ENCODE data around the gene NR6A1.

NR6A1 gene

DNA sequence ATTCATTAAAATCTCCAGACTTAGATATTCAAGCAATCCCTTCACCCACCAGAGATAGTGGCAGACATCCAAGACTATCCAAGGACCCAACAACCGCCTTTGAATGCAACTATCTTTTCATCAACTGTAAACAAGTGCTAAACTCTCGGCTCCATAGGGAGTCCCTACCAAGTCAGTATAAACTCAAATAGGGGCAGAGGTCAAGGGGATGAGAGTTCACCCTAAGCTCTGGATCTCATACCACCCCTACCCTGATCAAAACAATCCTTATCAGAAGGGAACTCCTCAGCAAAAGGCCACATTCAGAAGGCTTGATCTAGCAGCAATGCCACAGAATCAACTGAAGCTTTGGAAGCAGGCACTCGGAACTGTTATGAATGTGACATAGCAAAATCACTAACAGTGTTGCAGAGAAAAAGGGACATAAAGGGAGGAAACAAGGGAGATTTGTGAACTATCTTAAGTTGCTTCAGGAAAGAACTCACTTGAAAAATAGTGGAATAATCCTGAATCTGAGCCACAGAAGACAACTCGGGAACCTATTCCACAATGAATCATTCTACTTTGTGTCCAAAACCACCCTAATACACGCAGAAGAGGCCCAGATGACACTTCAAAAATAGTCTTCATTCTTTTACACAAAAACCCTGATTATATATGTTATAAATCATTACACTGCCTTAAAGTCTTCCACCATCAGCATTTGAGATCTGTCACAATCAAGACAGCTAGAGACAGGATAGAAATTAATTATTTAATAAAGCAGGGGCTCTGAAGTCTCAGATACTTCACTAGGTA is 49.8 kb downstream of the NR6A1 start:
- TF ChIP-seq, protein P1, sequence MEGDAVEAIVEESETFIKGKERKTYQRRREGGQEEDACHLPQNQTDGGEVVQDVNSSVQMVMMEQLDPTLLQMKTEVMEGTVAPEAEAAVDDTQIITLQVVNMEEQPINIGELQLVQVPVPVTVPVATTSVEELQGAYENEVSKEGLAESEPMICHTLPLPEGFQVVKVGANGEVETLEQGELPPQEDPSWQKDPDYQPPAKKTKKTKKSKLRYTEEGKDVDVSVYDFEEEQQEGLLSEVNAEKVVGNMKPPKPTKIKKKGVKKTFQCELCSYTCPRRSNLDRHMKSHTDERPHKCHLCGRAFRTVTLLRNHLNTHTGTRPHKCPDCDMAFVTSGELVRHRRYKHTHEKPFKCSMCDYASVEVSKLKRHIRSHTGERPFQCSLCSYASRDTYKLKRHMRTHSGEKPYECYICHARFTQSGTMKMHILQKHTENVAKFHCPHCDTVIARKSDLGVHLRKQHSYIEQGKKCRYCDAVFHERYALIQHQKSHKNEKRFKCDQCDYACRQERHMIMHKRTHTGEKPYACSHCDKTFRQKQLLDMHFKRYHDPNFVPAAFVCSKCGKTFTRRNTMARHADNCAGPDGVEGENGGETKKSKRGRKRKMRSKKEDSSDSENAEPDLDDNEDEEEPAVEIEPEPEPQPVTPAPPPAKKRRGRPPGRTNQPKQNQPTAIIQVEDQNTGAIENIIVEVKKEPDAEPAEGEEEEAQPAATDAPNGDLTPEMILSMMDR (IDR thresholded peaks at IDR 0.05; ENCODE audit: insufficient read depth, low read length, poor library complexity, severe bottlenecking): no peak
- TF ChIP-seq EZH2phosphoT487 (conservative IDR thresholded peaks at IDR 0.05; ENCODE audit: low read length): no peak
- no peak overlapping the region for H3K27ac ChIP-seq (ENCODE audit: low read depth, low read length)
- no peaks in the 10 kb centered on the region for H3K79me2 ChIP-seq (ENCODE audit: insufficient read depth, low read length)
- no peaks in the 10 kb centered on the region for H3F3A ChIP-seq (ENCODE audit: insufficient read depth)
- no peak overlapping the region for H2AFZ ChIP-seq (ENCODE audit: low read depth, low read length, severe bottlenecking)
- no peak overlapping the region for H3K9ac ChIP-seq (ENCODE audit: low read length)
- no peaks in the 10 kb centered on the region for H3K27me3 ChIP-seq (ENCODE audit: low read length)
- H3K4me2 ChIP-seq (ENCODE audit: low read depth, low read length, poor library complexity, severe bottlenecking): no peak overlapping the region
- no peaks in the 10 kb centered on the region for H3K9me2 ChIP-seq (replicated peaks; ENCODE audit: insufficient read depth, low read length)
- no peaks in the 10 kb centered on the region for H3K9me3 ChIP-seq (ENCODE audit: insufficient read depth, low read length)
- no peaks in the 10 kb centered on the region for H3K36me3 ChIP-seq (ENCODE audit: low read length)
- no peaks in the 10 kb centered on the region for H4K20me1 ChIP-seq (ENCODE audit: low read depth, low read length)
- no peak overlapping the region for H3K4me3 ChIP-seq (ENCODE audit: insufficient read depth, low read length, poor library complexity, severe bottlenecking)

DNA sequence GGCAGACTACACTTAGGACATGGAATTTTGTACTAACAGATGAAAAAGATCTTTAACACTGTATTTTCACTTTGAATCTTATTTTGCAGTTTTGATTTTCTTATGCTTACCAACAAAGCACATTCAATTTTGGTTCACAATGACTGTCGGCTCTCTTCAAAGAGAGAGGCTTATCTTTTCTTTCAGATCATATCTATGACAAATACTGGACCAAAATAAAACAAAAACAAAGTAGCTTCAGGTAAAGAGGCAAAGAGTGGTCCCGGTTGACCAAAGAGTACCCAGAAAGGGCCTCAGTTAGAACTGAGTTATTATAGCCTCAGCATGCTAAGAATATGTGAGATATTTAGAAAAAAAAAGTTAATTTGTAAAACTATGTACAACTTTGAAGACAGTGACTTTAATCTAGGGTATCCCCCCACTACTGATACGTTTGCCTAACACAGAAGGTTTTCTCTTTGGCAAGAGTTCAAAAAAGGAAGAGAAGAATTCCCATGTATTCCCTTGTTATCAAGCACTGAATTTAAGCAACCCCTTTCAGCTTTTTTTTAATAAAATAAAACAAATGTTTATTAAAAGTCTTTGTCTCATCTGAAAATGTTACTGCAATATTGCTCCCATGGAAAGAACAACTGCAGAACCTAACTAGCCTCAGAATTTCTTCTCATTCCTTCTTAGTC is 50.5 kb downstream of the NR6A1 start:
- no peak for TF ChIP-seq EZH2phosphoT487 (conservative IDR thresholded peaks at IDR 0.05; ENCODE audit: low read length)
- no peak overlapping the region for H2AFZ ChIP-seq (ENCODE audit: low read depth, low read length, severe bottlenecking)
- H3F3A ChIP-seq (ENCODE audit: insufficient read depth): no peaks in the 10 kb centered on the region
- no peaks in the 10 kb centered on the region for H3K36me3 ChIP-seq (ENCODE audit: low read length)
- H3K27ac ChIP-seq (ENCODE audit: low read depth, low read length): no peak overlapping the region
- no peaks in the 10 kb centered on the region for H3K9me3 ChIP-seq (ENCODE audit: insufficient read depth, low read length)
- no peak overlapping the region for H3K9ac ChIP-seq (ENCODE audit: low read length)
- no peaks in the 10 kb centered on the region for H3K27me3 ChIP-seq (ENCODE audit: low read length)
- no peaks in the 10 kb centered on the region for H3K79me2 ChIP-seq (ENCODE audit: insufficient read depth, low read length)
- H3K4me2 ChIP-seq (ENCODE audit: low read depth, low read length, poor library complexity, severe bottlenecking): no peak overlapping the region
- H4K20me1 ChIP-seq (ENCODE audit: low read depth, low read length): no peaks in the 10 kb centered on the region
- no peaks in the 10 kb centered on the region for H3K9me2 ChIP-seq (replicated peaks; ENCODE audit: insufficient read depth, low read length)
- no peak overlapping the region for H3K4me3 ChIP-seq (ENCODE audit: insufficient read depth, low read length, poor library complexity, severe bottlenecking)

DNA sequence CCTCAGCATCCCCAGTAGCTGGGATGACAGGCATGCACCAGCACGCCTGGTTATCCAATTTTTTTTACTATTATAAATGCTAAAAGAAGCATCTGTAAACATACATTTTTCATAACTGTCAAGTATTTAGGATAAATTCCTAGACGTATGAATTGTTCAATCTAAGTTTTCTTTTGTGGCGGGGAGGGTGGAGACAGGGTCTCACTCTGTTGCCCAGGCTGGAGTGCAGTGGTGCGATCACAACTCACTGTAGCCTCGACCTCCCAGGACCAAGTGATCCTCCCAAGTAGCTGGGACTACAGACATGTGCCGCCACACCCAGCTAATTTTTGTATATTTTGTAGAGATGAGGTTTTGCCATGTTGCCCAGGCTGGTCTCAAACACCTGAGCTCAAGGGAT is 52.2 kb downstream of the NR6A1 start:
- no peak overlapping the region for H2AFZ ChIP-seq (ENCODE audit: low read depth, low read length, severe bottlenecking)
- H3K4me2 ChIP-seq (ENCODE audit: low read depth, low read length, poor library complexity, severe bottlenecking): no peak overlapping the region
- H3K9me2 ChIP-seq (replicated peaks; ENCODE audit: insufficient read depth, low read length): no peaks in the 10 kb centered on the region
- no peak overlapping the region for H3K4me3 ChIP-seq (ENCODE audit: insufficient read depth, low read length, poor library complexity, severe bottlenecking)
- H3K27ac ChIP-seq (ENCODE audit: low read depth, low read length): no peak overlapping the region
- no peak overlapping the region for H3K9ac ChIP-seq (ENCODE audit: low read length)
- no peaks in the 10 kb centered on the region for H3K79me2 ChIP-seq (ENCODE audit: insufficient read depth, low read length)
- no peak for TF ChIP-seq EZH2phosphoT487 (conservative IDR thresholded peaks at IDR 0.05; ENCODE audit: low read length)
- TF ChIP-seq, protein P1 (IDR thresholded peaks at IDR 0.05; ENCODE audit: insufficient read depth, low read length, poor library complexity, severe bottlenecking): no peak
- H3K9me3 ChIP-seq (ENCODE audit: insufficient read depth, low read length): no peaks in the 10 kb centered on the region
- no peaks in the 10 kb centered on the region for H3K36me3 ChIP-seq (ENCODE audit: low read length)
- H4K20me1 ChIP-seq (ENCODE audit: low read depth, low read length): no peaks in the 10 kb centered on the region
- no peaks in the 10 kb centered on the region for H3F3A ChIP-seq (ENCODE audit: insufficient read depth)
- no peaks in the 10 kb centered on the region for H3K27me3 ChIP-seq (ENCODE audit: low read length)

DNA sequence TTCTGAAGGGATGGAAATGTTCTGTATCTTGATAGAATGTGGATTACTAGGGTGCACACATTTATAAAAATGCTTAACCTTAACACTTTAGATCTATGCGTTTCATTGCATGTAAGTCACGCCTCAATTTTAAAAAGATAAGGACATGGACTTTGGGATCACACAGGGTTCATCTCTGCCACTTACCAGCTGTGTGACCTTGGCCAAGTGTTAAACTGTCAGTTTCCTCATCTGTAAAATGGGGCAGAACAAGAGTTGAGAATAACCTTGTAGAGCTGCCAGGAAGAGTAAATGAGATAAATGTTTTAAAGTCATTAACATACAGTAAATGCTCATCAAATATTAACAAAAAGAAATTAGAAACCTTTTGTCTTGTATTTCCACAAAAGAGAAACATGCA is 53.5 kb downstream of the NR6A1 start:
- H2AFZ ChIP-seq (ENCODE audit: low read depth, low read length, severe bottlenecking): no peak overlapping the region
- H4K20me1 ChIP-seq (ENCODE audit: low read depth, low read length): no peaks in the 10 kb centered on the region
- no peaks in the 10 kb centered on the region for H3K27me3 ChIP-seq (ENCODE audit: low read length)
- H3K27ac ChIP-seq (ENCODE audit: low read depth, low read length): no peak overlapping the region
- no peaks in the 10 kb centered on the region for H3F3A ChIP-seq (ENCODE audit: insufficient read depth)
- no peaks in the 10 kb centered on the region for H3K9me3 ChIP-seq (ENCODE audit: insufficient read depth, low read length)
- H3K9me2 ChIP-seq (replicated peaks; ENCODE audit: insufficient read depth, low read length): no peaks in the 10 kb centered on the region
- no peak overlapping the region for H3K4me3 ChIP-seq (ENCODE audit: insufficient read depth, low read length, poor library complexity, severe bottlenecking)
- no peak overlapping the region for H3K9ac ChIP-seq (ENCODE audit: low read length)
- no peaks in the 10 kb centered on the region for H3K79me2 ChIP-seq (ENCODE audit: insufficient read depth, low read length)
- H3K4me2 ChIP-seq (ENCODE audit: low read depth, low read length, poor library complexity, severe bottlenecking): no peak overlapping the region
- no peak for TF ChIP-seq EZH2phosphoT487 (conservative IDR thresholded peaks at IDR 0.05; ENCODE audit: low read length)
- TF ChIP-seq, protein P1 (IDR thresholded peaks at IDR 0.05; ENCODE audit: insufficient read depth, low read length, poor library complexity, severe bottlenecking): no peak
- no peaks in the 10 kb centered on the region for H3K36me3 ChIP-seq (ENCODE audit: low read length)
